NK-92 (cell line): ENCODE measurements around the gene ZC3H8.

Source experiments
- DNase-seq: peaks from one replicate; lab custom pipeline; 2025; ENCODE audit not compliant: unreplicated experiment; lab: John Stamatoyannopoulos, UW

The ZC3H8 gene

GRCh38 chr2:112195950-112196349, 58.9 kb downstream of the ZC3H8 start:
- DNase-seq: no peak

DNA sequence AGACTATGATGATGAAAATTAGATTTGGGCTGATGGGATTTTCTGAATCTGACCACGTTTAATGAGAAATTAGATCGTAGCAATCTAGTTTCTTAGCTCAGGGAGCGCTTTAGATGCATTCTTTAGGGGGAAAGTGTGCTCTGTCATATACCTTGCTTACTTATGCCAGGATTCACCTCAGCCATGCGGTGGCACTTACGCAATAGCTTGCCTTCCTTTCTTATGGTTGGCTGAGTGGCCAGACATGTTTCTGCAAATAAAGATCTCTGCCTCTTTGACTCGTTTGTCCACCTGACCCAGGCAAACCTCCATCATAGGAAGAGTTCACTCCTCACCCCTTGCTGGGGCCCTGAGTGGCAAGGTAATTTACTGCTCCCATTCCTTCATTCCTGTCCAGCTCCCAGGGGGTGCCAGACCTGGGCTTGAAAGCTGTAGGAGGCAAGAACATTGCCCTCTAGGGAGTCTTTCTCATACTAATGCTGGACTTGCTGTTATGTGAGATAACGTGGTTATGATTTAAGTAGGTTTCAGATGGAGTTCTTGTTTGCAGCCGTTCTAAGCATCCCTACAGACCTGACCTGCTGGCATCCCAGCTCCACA, 59.6 kb downstream of the ZC3H8 start:
- DNase-seq: no peak

GRCh38 chr2:112194482-112194881, 60.4 kb downstream of the ZC3H8 start:
- no peak for DNase-seq

GRCh38 chr2:112194028-112194427, 60.8 kb downstream of the ZC3H8 start:
- no peak for DNase-seq

DNA sequence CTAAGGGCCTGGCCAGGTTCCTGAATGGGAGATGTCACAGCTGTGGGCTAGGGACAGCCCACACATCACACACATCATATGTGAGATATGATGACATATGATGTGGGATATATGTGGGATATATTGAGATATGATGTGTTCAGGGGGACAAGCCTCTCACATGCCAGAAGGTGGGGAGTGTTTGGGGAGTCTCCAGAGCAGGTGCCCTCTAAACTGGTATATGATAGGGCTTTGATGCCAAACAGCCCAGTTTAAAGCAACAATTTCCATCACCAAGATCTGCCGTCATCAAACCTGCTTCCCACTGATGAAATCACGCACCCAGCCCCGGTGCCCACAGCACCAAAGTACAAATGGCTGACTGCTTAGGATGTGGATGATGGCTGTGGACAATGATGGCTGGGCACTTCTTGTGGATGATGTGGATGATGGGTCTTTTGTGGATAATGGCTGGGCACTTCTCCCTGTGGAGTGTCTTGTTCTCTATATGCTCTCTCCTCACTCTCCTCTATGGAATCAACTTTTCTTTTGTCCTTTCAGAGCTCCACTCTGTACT, 65.8 kb downstream of the ZC3H8 start:
- DNase-seq: no peak

GRCh38 chr2:112187805-112188596, 66.8 kb downstream of the ZC3H8 start:
- no peak for DNase-seq

GRCh38 chr2:112187046-112187715, 67.7 kb downstream of the ZC3H8 start:
- no peak for DNase-seq

GRCh38 chr2:112185131-112185530, 69.7 kb downstream of the ZC3H8 start:
- DNase-seq: no peak

DNA sequence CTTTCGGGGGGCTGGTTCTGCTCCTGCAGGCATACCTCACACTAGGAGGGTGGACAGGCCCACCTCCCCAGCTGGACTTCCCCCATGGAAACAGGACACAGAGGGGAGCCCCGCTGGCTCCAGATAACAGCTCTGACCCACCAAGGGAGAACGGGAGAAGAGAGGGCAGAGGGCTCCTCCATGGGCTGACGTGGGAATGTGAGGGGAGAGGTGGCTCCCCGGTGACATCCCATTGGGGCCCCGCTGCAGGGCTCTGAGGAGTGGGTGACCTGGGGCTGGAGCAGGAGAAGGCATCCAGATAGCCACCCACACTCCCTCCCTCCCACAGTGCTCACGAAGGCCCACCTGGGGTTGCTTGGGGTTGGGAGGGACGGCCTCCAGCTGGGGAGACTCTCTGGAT, 70.7 kb downstream of the ZC3H8 start:
- DNase-seq: no peak

DNA sequence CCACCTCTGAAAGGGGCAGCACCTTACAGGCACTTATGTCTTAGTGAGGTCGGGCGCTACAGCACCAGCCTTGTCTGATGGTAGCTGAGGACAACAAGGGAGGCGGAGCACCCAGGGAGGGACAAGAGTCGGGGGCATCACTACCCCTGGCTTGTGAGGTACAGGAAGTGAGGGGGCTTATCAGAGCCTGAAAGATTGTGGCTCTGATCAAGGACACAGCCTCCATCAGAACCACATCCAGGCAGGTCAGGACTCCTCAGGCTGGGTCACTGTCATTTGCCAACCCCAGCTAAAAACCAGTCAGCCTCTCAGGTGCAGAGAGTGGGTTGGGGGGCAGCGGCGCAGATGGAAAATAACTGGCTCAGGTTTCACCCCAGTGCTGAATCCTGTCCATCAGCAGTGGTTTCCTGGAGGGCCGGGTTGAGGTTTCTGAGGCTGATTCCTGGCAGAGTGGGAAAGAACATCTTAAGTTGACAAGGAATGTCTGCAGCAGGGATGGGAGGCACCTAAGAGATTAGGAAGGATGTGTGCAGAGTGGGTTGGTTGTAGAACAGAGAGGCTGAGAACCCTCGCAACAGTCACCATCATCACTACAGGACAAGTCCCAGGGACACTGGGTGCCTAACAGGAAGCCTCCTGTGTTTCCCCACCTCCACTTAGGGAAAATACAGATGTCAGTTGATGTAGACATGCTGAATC, 71.4 kb downstream of the ZC3H8 start:
- no peak for DNase-seq

DNA sequence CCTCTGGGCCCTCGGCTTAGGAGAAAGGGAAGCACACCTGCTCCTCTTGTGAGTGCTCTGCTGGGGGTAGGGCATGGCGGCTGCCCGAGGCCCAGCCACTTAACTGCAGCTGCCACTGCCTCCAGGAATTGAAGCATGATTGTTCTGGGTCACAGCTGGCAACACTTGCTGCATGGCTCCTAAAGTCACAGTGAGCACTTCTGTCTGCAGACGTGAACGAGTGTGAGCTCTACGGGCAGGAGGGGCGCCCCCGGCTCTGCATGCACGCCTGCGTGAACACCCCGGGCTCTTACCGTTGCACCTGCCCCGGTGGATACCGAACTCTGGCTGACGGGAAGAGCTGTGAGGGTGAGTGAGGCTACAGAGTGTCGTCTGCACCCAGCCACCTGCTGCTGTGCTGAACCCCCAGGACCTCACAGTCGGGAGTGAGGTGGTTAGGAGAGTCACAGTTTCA, 72.2 kb downstream of the ZC3H8 start:
- no peak for DNase-seq

GRCh38 chr2:112181571-112182290, 73.1 kb downstream of the ZC3H8 start:
- DNase-seq: no peak

- no peak for DNase-seq
Measured at GRCh38 chr2:112175958-112176573, 78.8 kb downstream of the ZC3H8 start.

- no peak for DNase-seq
Measured at GRCh38 chr2:112175333-112175732, 79.5 kb downstream of the ZC3H8 start.

DNA sequence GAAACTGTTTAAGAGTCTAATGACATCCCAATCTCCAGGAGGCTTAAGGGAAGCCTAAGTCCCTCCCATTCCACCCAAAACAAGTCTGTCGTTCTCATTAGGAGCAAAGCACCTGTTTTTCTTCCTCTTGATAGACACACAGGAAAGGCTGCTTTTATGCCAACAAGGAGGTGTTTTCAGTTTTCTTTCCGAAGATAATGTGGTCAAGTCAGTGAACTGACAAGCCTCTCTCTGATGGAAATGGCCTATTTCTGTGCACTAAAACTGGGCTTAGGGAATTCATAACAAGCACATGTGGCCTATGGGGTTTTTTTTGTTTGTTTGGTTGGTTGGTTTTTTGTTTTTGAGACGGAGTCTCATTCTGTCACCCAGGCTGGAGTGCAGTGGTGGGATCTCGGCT, 80.5 kb downstream of the ZC3H8 start:
- no peak for DNase-seq

GRCh38 chr2:112173646-112174319, 81.1 kb downstream of the ZC3H8 start:
- no peak for DNase-seq

GRCh38 chr2:112170495-112170894, 84.3 kb downstream of the ZC3H8 start:
- DNase-seq: no peak

- DNase-seq: no peak
Measured at GRCh38 chr2:112168422-112169124, 86.3 kb downstream of the ZC3H8 start.
